Keratinocyte (primary cell): ENCODE results near the gene ZNF541.

ENCODE experiments used
- CTCF ChIP-seq, 3 experiments: IDR thresholded peaks in 1 of 3; conservative IDR thresholded peaks in 1 of 3; optimal IDR thresholded peaks in 1 of 3; 2 replicates in 2 of 3; 3 replicates in 1 of 3; pipeline versions ENCODE3 to v1.5.1; 2011; ENCODE audit warnings: low read length in 3 of 3, mild to moderate bottlenecking in 3 of 3, moderate library complexity in 2 of 3, control low read depth in 1 of 3, inconsistent platforms in 1 of 3; ENCODE audit not compliant: insufficient read depth in 2 of 3; ENCODE audit errors: extremely low read depth in 1 of 3
- EZH2 ChIP-seq: IDR thresholded peaks from one replicate; pipeline ENCODE4 v1.6.1; 2012; ENCODE audit warnings: inconsistent platforms, mild to moderate bottlenecking, low read length, moderate library complexity

GRCh38 chr19:47615714-47616113, 42.8 kb upstream of the ZNF541 start:
- TF ChIP-seq CTCF (optimal IDR thresholded peaks at IDR 0.05 in 1 of 3, IDR thresholded peaks at IDR 0.05 in 1 of 3, conservative IDR thresholded peaks at IDR 0.05 in 1 of 3; ENCODE audit: extremely low read depth in 1 of 3, insufficient read depth in 2 of 3, low read length in 3 of 3) (no peak), EZH2 (no peak)
